HCT116 (cell line): ENCODE data around the gene MDM4. TPM values are rescaled to one million over a fixed set of nuclear protein-coding genes. Genes with fewer than 3 reads are reported as not detected.

Experiments used
- ATAC-seq: fragments of 200-7000 bp; cut with Tn5 transposase; 2 replicates; pipeline ENCODE4 v1.9.1; 2020; ENCODE audit warnings: mild to moderate bottlenecking, moderate library complexity
- BruUV-seq: library from RNA; stranded (reverse); fragments of 400-500 nt; replicated peaks from 2 replicates; lab custom pipeline; 2021; lab: Mats Ljungman, UMichigan
- CTCF ChIA-PET: fragments of 300-600 bp; sonication (Branson Sonifier 250); formaldehyde crosslinking; loops from one replicate; lab custom pipeline; 2021; ENCODE audit warnings: antibody characterized with exemption; lab: Charles Lee
- POLR2A ChIA-PET: fragments of 300-600, 350-600 bp; sonication (Branson Sonifier 250); formaldehyde crosslinking; loops from one replicate; lab custom pipeline; 2021; ENCODE audit warnings: antibody characterized with exemption; lab: Charles Lee
- RAD21 ChIA-PET, 2 experiments: fragments of 300-600 bp; sonication (Branson Sonifier 250); formaldehyde crosslinking; loops; one replicate each; lab custom pipeline; 2023; ENCODE audit warnings: low total read pairs in 2 of 2; ENCODE audit not compliant: uncharacterized antibody in 2 of 2, unreplicated experiment in 2 of 2, low non-redundant PET in 1 of 2; lab: Charles Lee
- DNase-seq: peaks from one replicate; pipeline ENCODE4 v3.0.0-alpha.2; 2010; ENCODE audit warnings: low read depth, low spot score
- H2AFZ ChIP-seq: fragments of 200-600 bp; shearing (Covaris generic), sonication (generic); 2 replicates; pipeline ENCODE4 v1.6.1; 2017; ENCODE audit warnings: low read depth, mixed run types, mixed read lengths, antibody characterized with exemption, low read length; ENCODE audit not compliant: poor library complexity, severe bottlenecking
- H3K27ac ChIP-seq: 2 replicates; pipeline ENCODE4 v1.5.1; 2012; ENCODE audit warnings: low read depth, low read length
- H3K27me3 ChIP-seq: fragments of 200-600 bp; sonication (generic); 2 replicates; pipeline ENCODE4 v1.6.1; 2016; ENCODE audit warnings: mixed run types, low read length, mixed read lengths; ENCODE audit not compliant: insufficient read depth
- H3K36me3 ChIP-seq, 2 experiments: fragments of 200-500 bp in 1 of 2; fragments of 200-600 bp in 1 of 2; sonication (Bioruptor generic) in 1 of 2; sonication (generic) in 1 of 2; 2 replicates each; pipeline versions ENCODE4 v1.5.1 to v1.6.1; 2014 to 2016; ENCODE audit warnings: low read length in 2 of 2, inconsistent platforms in 1 of 2, mixed read lengths in 1 of 2, mixed run types in 1 of 2; ENCODE audit not compliant: insufficient read depth in 2 of 2, control insufficient read depth in 1 of 2
- H3K4me1 ChIP-seq, 2 experiments: fragments of 200-600 bp in 1 of 2; sonication (generic) in 1 of 2; 2 replicates each; pipeline versions ENCODE4 v1.5.1 to v1.6.1; 2012 to 2017; ENCODE audit warnings: low read length in 2 of 2, inconsistent platforms in 1 of 2, mild to moderate bottlenecking in 1 of 2, mixed read lengths in 1 of 2, mixed run types in 1 of 2, moderate library complexity in 1 of 2; ENCODE audit not compliant: insufficient read depth in 2 of 2, control insufficient read depth in 1 of 2
- H3K4me2 ChIP-seq: fragments of 200-600 bp; sonication (generic); 2 replicates; pipeline ENCODE4 v1.6.1; 2017; ENCODE audit warnings: mixed run types, low read length, mixed read lengths
- H3K4me3 ChIP-seq, 2 experiments: fragments of 200-600 bp in 1 of 2; sonication (generic) in 1 of 2; replicated peaks in 1 of 2; 2 replicates each; pipeline ENCODE4 v1.5.1; 2011 to 2016; ENCODE audit warnings: low read length in 2 of 2, control low read depth in 1 of 2, low read depth in 1 of 2, mild to moderate bottlenecking in 1 of 2, mixed read lengths in 1 of 2, mixed run types in 1 of 2
- H3K79me2 ChIP-seq: fragments of 200-600 bp; sonication (generic); 2 replicates; pipeline ENCODE4 v1.6.1; 2017; ENCODE audit warnings: mild to moderate bottlenecking, mixed run types, low read length, moderate library complexity, mixed read lengths; ENCODE audit not compliant: insufficient read depth
- H3K9ac ChIP-seq: fragments of 200-600 bp; sonication (generic); 2 replicates; pipeline ENCODE4 v1.6.1; 2016; ENCODE audit warnings: low read length, mixed read lengths
- H3K9me2 ChIP-seq: fragments of 200-600 bp; sonication (generic), shearing (Covaris generic); 2 replicates; pipeline ENCODE4 v1.6.1; 2017; ENCODE audit warnings: mixed run types, mild to moderate bottlenecking, moderate library complexity; ENCODE audit not compliant: insufficient read depth
- H3K9me3 ChIP-seq, 2 experiments: fragments of 200-500 bp in 1 of 2; fragments of 200-600 bp in 1 of 2; sonication (Bioruptor generic) in 1 of 2; sonication (generic) in 1 of 2; 2 replicates each; pipeline ENCODE4 v1.6.1; 2014 to 2017; ENCODE audit warnings: low read length in 2 of 2, mixed read lengths in 2 of 2, inconsistent platforms in 1 of 2, low read depth in 1 of 2, mild to moderate bottlenecking in 1 of 2, mixed run types in 1 of 2, moderate library complexity in 1 of 2; ENCODE audit not compliant: control insufficient read depth in 1 of 2, insufficient read depth in 1 of 2
- H4K20me1 ChIP-seq: fragments of 200-600 bp; sonication (generic), shearing (Covaris generic); 2 replicates; pipeline ENCODE4 v1.6.1; 2017; ENCODE audit warnings: mixed run types, mild to moderate bottlenecking, moderate library complexity; ENCODE audit not compliant: insufficient read depth
- CEBPB ChIP-seq: IDR thresholded peaks from 2 replicates; pipeline ENCODE4 v1.6.1; 2012; ENCODE audit warnings: low read depth
- EGR1 ChIP-seq: IDR thresholded peaks from 2 replicates; pipeline ENCODE4 v1.6.1; 2012; ENCODE audit warnings: low read depth
- ELF1 ChIP-seq: IDR thresholded peaks from 2 replicates; pipeline ENCODE4 v1.6.1; 2012; ENCODE audit warnings: low read depth, borderline replicate concordance
- EZH2 ChIP-seq: fragments of 200-600 bp; sonication (generic); IDR thresholded peaks from 2 replicates; pipeline ENCODE4 v1.6.1; 2017; ENCODE audit warnings: antibody characterized with exemption, mixed run types
- MAX ChIP-seq: IDR thresholded peaks from 2 replicates; pipeline ENCODE4 v1.6.1; 2012
- POLR2AphosphoS5 ChIP-seq: IDR thresholded peaks from 2 replicates; pipeline ENCODE4 v1.6.1; 2011; ENCODE audit warnings: mild to moderate bottlenecking, low read depth, low read length, moderate library complexity
- REST ChIP-seq: IDR thresholded peaks from 2 replicates; pipeline ENCODE4 v1.6.1; 2012; ENCODE audit warnings: low read depth
- SIN3A ChIP-seq: IDR thresholded peaks from 2 replicates; pipeline ENCODE4 v1.6.1; 2012; ENCODE audit warnings: low read depth
- SP1 ChIP-seq: IDR thresholded peaks from 2 replicates; pipeline ENCODE4 v1.6.1; 2012; ENCODE audit warnings: low read depth
- SRF ChIP-seq: IDR thresholded peaks from 2 replicates; pipeline ENCODE4 v1.6.1; 2012; ENCODE audit warnings: low read depth
- TCF7L2 ChIP-seq: IDR thresholded peaks from 2 replicates; pipeline ENCODE4 v1.7.0; 2011; ENCODE audit warnings: borderline replicate concordance, inconsistent platforms; ENCODE audit not compliant: insufficient read depth, insufficient read length; ENCODE audit errors: extremely low read depth
- YY1 ChIP-seq: IDR thresholded peaks from 2 replicates; pipeline ENCODE4 v1.6.1; 2011; ENCODE audit warnings: low read length, low read depth, moderate library complexity, mild to moderate bottlenecking; ENCODE audit not compliant: insufficient replicate concordance; ENCODE audit errors: extremely low read depth
- ZBTB33 ChIP-seq: IDR thresholded peaks from 2 replicates; pipeline ENCODE4 v1.6.1; 2011; ENCODE audit warnings: mild to moderate bottlenecking, low read length, moderate library complexity; ENCODE audit not compliant: insufficient replicate concordance; ENCODE audit errors: extremely low read depth
- ZFX ChIP-seq: fragments of 450-650 bp; IDR thresholded peaks from 2 replicates; pipeline ENCODE4 v1.6.1; 2017
- intact Hi-C: fragments of 100-400 bp; cut with micrococcal nuclease; formaldehyde crosslinking; loops from 2 replicates; pipeline ENCODE4 v1.10.0; 2022
- total RNA-seq: library from RNA; stranded (reverse); gene quantifications from one replicate; pipeline ENCODE4 v1.2.1, GENCODE V29; 2021; ENCODE audit not compliant: unreplicated experiment

MDM4 gene
- total RNA-seq, 1 experiment from 2014 or later = 79.5 TPM

- no peak for TF ChIP-seq REST
These were observed 47.4 kb upstream of the MDM4 start (continued) for GRCh38 chr1:204468766-204469302.

- RAD21 ChIA-PET = no interaction called here
- no peaks in the 10 kb centered on the region for H3K4me1 ChIP-seq
- H2AFZ ChIP-seq = no peak overlapping the region
- POLR2A ChIA-PET = no interaction called here
- no peak overlapping the region for H3K4me3 ChIP-seq
- CTCF ChIA-PET = no interaction called here
- no peaks in the 10 kb centered on the region for H3K9me3 ChIP-seq
- no peak overlapping the region for H3K4me2 ChIP-seq
- intact Hi-C loops = no loop called here
- H3K9ac ChIP-seq = no peak overlapping the region
- no peaks in the 10 kb centered on the region for H4K20me1 ChIP-seq
- ATAC-seq (no peak), DNase-seq (no peak)
- H3K27ac ChIP-seq = no peak overlapping the region
- no peaks in the 10 kb centered on the region for H3K27me3 ChIP-seq
- H3K79me2 ChIP-seq = no peaks in the 10 kb centered on the region
- TF ChIP-seq SIN3A = no peak
- TF ChIP-seq SRF = no peak
- TF ChIP-seq MAX = no peak
- no peak for TF ChIP-seq REST
- no peak for TF ChIP-seq ZFX
- TF ChIP-seq EZH2 = no peak
- TF ChIP-seq ELF1 = no peak
- TF ChIP-seq ZBTB33 = no peak
- TF ChIP-seq YY1 = no peak
- no peak for TF ChIP-seq TCF7L2
- TF ChIP-seq SP1 = no peak
- TF ChIP-seq CEBPB = no peak
- no peak for TF ChIP-seq POLR2AphosphoS5
- TF ChIP-seq EGR1 = no peak
- TSS peak; percentile 25 for BruUV-seq
- no peaks in the 10 kb centered on the region for H3K9me2 ChIP-seq
- H3K36me3 ChIP-seq = 0 out of 4 replicates have a peak, but pooled peaks cover 0 to 2% of the 10 kb centered on the region in 2 experiments
These were observed 46.9 kb upstream of the MDM4 start for GRCh38 chr1:204469304-204469703.
